Thyroid gland (tissue), 4 donors: ENCODE results near the gene MYOM3.

Experiments used
- CTCF ChIP-seq, 6 experiments: fragments of 200-600 bp in 3 of 6; fragments of 450-650 bp in 3 of 6; sonication (generic) in 3 of 6; IDR thresholded peaks; one replicate each; pipeline ENCODE4 v1.5.1; 2016 to 2019; ENCODE audit warnings: antibody characterized with exemption in 6 of 6, mild to moderate bottlenecking in 2 of 6, inconsistent platforms in 1 of 6, moderate library complexity in 1 of 6
- POLR2A ChIP-seq, 2 donors: fragments of 450-650 bp; IDR thresholded peaks; one replicate each; pipeline ENCODE4 v1.6.1; 2017; ENCODE audit warnings: antibody characterized with exemption in 2 of 2, mild to moderate bottlenecking in 2 of 2, moderate library complexity in 1 of 2

- no peak for TF ChIP-seq CTCF (IDR thresholded peaks at IDR 0.05)
- TF ChIP-seq POLR2A (IDR thresholded peaks at IDR 0.05), result no peak
Measured at GRCh38 chr1:24075946-24076345, 36.0 kb downstream of the MYOM3 start.
